NCI-H2227 (cell line): ENCODE data around the gene DISC1.
A peak's percentile ranks its signal among the peaks of the same experiment; 100 is the strongest.
"Not testable (repeated sequence)": the region's sequence is repeated elsewhere in the genome, so short reads cannot be mapped to it uniquely, and the experiment has no call there.

Experiments used
- DNase-seq: peaks from one replicate; lab custom pipeline; 2025; ENCODE audit not compliant: unreplicated experiment; lab: John Stamatoyannopoulos, UW

DISC1 gene

DNA sequence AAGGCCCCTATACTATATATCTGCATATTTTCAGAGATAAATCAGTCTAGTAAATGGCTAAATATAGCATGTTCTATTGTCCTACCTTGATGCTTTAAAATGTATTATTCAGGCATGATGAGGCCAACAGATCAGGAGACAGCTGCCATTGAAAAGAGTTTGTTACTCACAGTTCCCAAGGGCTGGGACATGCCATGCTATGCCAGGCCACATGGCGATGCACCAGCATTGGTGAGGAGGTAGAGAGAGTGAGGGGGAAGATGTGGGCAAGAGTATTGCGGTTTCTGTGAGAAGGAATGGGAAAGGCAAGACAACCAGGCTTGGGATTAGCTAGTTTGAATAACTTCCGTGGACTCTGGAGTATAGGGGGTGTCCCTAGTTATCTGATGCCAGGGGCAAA lies 316.5 kb downstream of the DISC1 start:
- no peak for DNase-seq

GRCh38 chr1:231948102-231948501 lies 321.5 kb downstream of the DISC1 start:
- not testable (repeated sequence) for DNase-seq

- no peak for DNase-seq
These were observed 322.9 kb downstream of the DISC1 start for GRCh38 chr1:231949277-231950091.

DNA sequence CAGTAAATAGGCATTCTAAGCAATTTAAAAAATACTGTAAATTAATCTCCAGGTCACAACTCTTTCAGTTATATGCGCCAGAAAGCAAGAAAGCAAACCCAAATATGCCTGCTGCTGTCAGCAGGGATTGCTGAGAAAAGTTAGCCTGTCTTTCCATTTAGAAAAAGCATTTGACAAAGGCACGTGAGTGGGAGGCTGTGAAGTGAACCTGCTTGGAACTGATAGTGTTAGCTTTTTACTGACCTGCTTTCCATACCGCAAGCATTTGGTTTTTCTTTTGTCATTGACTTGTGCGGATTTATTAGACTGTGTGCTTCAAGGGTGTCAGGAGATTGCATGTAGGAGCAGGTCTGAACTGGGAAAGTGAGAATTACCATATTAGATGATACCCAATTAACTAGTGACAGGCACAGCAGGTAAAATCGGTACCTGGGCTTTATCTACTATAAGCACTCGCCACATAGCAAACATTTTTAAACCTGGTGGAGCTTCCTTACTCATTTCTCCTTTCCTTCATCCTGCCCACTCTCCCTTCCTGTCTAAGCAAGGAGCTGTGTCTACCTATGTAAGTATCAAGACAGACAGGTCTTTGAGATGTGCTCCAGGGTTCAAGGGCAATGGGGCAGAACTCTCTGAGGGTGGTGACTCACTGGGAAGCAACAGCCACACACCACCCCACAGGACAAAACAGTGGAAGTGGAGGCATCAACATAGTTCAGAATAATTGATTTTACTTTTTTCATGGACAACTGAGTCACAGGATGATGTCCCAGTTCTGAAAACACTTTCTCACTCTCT lies 323.9 kb downstream of the DISC1 start:
- DNase-seq: peak; percentile 9

DNA sequence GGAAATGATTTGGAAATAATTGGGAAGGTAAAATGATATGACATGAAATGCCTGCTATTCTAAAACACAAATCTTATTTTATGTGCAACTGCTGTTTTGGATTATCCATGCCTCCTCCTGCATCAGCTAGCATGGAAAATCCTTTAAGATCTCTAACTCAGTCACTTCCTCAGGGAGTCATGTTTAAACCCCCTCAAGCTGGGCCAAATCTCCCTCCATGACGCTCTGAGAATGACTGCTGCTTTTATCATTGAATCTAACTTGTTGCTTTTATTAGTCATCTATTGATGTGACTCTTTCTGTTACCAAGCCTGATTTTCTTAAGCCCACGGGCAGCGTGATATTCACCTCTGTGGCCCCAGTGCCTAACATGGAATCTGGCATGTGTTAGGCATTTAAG lies 324.8 kb downstream of the DISC1 start:
- no peak for DNase-seq

- DNase-seq: no peak
These were observed 325.6 kb downstream of the DISC1 start for GRCh38 chr1:231952154-231952553.

DNA sequence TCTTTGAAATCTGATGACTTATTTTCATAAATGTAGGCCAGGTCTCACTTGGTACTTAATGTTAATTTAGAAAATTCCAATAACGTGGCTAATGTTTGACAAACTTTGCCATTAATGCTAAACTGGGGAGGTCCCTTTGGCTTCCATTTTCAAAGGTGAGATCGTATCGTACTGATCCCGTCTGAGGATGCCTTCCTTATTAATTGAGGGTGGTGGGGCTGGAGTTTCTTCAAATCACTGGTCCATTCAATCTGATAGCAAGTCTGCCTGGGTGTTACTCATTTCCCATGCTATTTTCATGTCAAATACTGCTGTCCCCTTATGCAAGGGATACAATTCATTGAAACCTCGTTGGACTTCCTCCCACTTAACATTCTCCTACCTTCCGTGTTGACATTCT lies 327.1 kb downstream of the DISC1 start:
- DNase-seq: no peak

GRCh38 chr1:231954751-231955150 lies 328.2 kb downstream of the DISC1 start:
- no peak for DNase-seq

- no peak for DNase-seq
These were observed 330.8 kb downstream of the DISC1 start for GRCh38 chr1:231957359-231957758.

GRCh38 chr1:231958448-231958847 lies 331.9 kb downstream of the DISC1 start:
- DNase-seq: no peak

DNA sequence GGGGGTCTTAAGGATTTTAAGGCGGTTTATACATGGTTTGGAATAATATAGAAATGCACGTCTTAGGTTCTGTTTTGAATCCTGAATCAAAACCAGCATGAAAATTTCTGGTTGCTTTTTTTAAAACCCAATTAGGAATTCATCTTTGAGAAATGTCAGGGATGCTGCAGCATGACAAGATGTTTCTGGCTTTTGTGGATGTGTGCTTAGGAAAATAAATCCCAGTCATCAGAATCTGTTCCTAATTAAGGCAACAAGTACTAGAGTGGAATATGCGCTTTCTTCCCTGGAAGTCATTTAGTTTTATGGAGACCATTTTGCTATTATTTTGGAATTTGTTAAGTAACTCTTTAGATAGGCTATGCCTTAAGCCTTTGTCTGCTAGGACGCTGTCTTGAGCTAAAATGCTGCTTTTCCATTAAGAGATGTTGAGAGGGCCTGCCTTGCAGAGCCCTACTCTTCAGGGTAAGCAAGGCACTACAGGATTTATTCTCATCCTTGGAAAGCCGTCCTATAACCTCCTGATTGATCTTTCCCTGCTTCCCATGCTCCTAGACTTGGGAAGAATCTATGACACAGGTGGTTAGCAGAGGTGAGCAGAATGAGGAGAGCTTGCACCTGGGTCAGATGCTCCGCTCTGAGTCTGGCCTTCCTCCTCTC lies 332.8 kb downstream of the DISC1 start:
- no peak for DNase-seq

GRCh38 chr1:231961801-231962200 lies 335.2 kb downstream of the DISC1 start:
- not testable (repeated sequence) for DNase-seq

DNA sequence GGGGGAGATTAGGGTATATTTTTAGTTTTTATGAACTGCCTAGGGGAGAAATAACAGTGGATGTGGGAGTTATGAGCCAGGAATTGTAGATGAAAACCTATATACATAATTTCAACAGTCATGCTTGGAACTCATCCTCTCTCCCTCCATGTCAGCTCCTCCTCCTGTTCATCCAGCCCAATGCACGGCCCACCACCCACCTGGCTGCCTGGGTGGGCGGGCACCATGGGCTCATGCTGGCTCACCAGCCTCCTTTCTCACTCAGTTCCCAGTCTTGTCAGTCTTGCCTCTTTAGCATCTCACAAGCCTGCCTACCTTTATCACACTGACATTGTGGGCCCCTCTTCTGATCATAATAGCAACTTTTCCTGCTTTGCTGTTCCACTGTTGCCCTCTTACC lies 336.0 kb downstream of the DISC1 start:
- no peak for DNase-seq

DNA sequence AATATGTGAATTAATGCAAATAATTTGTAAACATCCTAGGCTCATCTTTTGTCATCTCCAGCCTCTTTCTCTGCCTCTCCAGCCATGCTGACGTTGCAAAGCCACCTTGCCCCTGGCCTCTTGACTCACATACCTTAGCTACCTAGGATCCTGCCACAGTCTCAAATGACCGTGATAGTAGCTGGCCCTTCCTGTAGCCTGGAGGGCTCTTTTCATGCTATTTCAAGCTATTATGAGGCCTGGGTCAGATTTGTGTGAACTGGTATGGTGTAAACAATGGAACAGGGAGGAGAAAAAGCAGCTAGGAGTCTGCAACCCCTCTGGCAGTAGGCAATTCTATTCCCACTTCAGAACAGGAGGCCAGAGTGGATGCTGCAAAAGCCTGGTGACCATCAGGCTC lies 337.7 kb downstream of the DISC1 start:
- no peak for DNase-seq

GRCh38 chr1:231964961-231965360 lies 338.4 kb downstream of the DISC1 start:
- no peak for DNase-seq

DNA sequence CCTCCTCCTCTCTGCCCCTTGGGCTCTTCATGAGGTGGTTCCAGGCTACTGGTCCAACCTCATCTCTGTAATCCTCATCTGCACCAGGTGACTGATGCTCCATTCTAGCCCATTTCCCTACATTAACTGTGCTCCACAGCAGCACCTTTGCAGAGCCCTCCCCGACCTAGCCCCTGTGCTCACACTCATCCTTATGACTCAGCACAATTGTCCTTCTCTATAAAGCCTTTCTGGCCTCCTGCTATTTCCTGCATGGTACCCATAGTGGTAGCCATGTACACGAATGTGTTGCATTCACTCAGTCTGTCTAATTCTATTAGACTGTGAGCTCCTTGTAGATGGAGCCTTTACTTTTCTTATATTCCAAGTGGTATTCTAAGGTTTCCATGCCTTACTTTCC lies 339.0 kb downstream of the DISC1 start:
- DNase-seq: no peak

DNA sequence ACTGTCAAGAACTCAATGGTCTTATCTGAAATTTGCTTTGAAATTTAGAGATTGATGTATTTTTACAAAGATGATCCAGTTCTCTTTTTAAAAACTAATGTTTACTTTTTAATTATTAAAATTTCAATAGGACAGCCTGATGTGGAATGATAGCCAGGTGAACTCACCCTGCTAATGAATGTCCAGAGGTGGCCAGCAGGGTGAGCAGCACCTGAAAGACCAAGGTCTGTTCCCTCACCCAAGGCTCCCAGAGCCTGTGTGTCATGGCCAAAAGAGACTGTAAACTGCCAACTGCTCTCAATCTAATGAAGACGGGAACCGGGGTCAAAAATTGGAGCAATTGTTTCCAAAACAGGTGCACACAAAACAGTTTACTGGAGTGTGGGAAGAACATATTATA lies 340.4 kb downstream of the DISC1 start:
- no peak for DNase-seq

DNA sequence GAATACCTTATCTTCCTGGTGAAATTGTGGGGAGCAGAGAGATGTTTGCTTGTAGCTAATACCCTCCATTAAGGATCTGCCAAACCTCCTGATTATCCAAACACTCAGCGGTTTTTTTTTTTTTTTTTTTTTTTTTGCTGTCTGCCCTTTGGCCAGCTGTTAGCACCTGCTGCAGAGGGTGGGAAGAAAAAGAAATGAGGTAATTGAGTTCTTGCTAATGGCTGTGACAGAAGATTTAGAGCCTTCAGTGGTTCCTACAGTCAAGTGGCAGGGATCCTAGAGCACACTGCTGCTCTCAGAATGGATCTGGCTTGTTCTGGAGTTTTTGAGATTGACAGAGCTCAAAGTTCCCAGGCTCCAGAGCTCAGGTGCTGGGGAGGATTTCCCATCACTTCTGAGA lies 342.5 kb downstream of the DISC1 start:
- peak; percentile 66 for DNase-seq

DNA sequence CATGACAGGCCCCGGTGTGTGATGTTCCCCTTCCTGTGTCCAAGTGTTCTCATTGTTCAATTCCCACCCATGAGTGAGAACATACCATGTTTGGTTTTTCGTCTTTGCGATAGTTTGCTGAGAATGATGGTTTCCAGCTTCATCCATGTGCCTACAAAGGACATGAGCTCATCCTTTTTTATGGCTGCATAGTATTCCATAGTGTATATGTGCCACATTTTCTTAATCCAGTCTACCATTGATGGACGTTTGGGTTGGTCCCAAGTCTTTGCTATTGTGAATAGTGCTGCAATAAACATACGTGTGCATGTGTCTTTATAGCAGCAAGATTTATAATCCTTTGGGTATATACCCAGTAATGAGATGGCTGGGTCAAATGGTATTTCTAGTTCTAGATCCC lies 343.2 kb downstream of the DISC1 start:
- DNase-seq: not testable (repeated sequence)

DNA sequence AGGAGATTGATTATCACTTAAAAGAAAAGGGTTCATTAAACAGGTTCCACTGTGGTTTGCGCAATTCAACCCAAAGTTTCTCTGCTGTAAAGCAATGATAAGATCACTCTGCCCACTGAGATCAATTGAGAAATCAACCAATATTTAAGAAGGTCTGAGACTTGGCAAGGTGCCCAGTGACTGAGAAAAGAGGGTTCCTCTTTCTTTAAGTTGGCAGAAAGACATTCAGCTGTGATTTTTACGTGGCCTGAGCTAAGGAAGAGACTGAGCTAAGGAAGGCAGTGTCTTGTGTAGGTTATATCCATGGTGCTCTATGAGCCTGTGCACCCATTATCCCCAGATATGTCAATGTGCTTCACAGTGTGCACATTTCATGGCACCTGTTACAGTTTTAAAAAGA lies 344.1 kb downstream of the DISC1 start:
- no peak for DNase-seq

DNA sequence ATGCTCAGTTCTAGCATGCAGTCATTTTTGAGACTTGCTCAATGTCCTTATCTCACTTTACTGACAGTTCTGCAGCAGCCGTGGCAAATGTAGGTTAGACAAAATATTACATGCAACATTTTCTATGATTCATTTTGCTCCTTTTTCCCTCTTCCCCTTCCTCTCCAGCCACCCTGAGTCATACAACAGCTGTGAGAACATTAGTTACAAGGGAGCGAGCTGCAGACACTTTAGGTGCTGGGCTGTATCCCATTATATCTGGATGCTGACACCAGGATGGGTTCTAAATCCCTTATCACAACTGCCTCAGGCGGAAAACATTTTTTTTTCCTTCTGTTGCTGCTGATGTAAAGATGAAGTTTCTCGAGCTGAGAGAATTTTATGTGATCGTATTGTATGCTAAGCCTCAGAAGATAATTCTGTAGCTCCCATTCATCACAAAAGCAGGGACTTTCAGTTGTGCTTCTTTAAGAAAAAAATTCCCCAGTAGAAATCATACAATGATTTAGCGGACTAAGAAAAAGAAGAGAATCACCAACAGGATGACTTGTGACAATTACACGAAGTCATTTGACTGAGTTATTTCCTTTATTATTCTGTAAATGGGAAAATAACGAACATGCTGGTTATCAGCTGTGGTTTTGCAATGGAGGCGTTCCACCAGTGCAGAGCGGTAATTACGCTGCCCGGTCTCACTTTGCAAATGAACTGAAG lies 345.0 kb downstream of the DISC1 start:
- DNase-seq: peak; percentile 17
